HEK293 (cell line): Measurements from ENCODE around the gene TEX14.

Experiments
- CTCF ChIA-PET: fragments of 350-600 bp; formaldehyde crosslinking; extraction: SDS; loops from one replicate; lab custom pipeline; 2021; ENCODE audit warnings: antibody characterized with exemption; lab: Yijun Ruan, JAX
- POLR2A ChIA-PET: fragments of 300-600 bp; formaldehyde crosslinking; extraction: SDS; loops from one replicate; lab custom pipeline; 2020; ENCODE audit warnings: antibody characterized with exemption, inconsistent platforms; lab: Yijun Ruan, JAX
- H3K27ac ChIP-seq: fragments of 200-500 bp; sonication (Bioruptor generic); 2 replicates; pipeline ENCODE4 v1.5.1; 2014; ENCODE audit warnings: low read depth, low read length, control low read depth, inconsistent platforms; ENCODE audit errors: extremely low read depth
- H3K36me3 ChIP-seq, 2 experiments: fragments of 200-500 bp in 1 of 2; sonication (Bioruptor generic) in 1 of 2; 1 replicate in 1 of 2; 2 replicates in 1 of 2; pipeline ENCODE4 v1.5.1; 2014 to 2017; ENCODE audit warnings: inconsistent platforms in 2 of 2, low read length in 2 of 2; ENCODE audit not compliant: control insufficient read depth in 2 of 2, insufficient read depth in 1 of 2
- H3K4me1 ChIP-seq: fragments of 200-500 bp; sonication (Bioruptor generic); 2 replicates; pipeline ENCODE4 v1.5.1; 2014; ENCODE audit warnings: mild to moderate bottlenecking, low read length, inconsistent platforms; ENCODE audit not compliant: control insufficient read depth, insufficient read depth
- H3K4me3 ChIP-seq: 2 replicates; pipeline ENCODE4 v1.5.1; 2011; ENCODE audit warnings: low read depth, mild to moderate bottlenecking, control low read depth, low read length, moderate library complexity
- H3K9me3 ChIP-seq: fragments of 200-500 bp; sonication (Bioruptor generic); 2 replicates; pipeline ENCODE4 v1.5.1; 2014; ENCODE audit warnings: low read depth, low read length, inconsistent platforms; ENCODE audit not compliant: control insufficient read depth, insufficient read depth
- FEZF1 ChIP-seq: fragments of 450-650 bp; formaldehyde crosslinking; IDR thresholded peaks from 2 replicates; pipeline ENCODE4 v1.5.1; 2016; ENCODE audit warnings: missing biosample characterization, missing genetic modification characterization
- KLF16 ChIP-seq: fragments of 450-650 bp; formaldehyde crosslinking; IDR thresholded peaks from 2 replicates; pipeline ENCODE4 v1.5.1; 2017; ENCODE audit warnings: missing biosample characterization, missing genetic modification characterization
- KLF8 ChIP-seq: fragments of 450-650 bp; formaldehyde crosslinking; IDR thresholded peaks from 2 replicates; pipeline ENCODE4 v1.5.1; 2016; ENCODE audit warnings: missing biosample characterization, missing genetic modification characterization
- KLF9 ChIP-seq: fragments of 450-650 bp; formaldehyde crosslinking; IDR thresholded peaks from 2 replicates; pipeline ENCODE4 v1.5.1; 2016; ENCODE audit warnings: missing biosample characterization, missing genetic modification characterization, low read depth
- ZBTB21 ChIP-seq: fragments of 450-650 bp; formaldehyde crosslinking; IDR thresholded peaks from 2 replicates; pipeline ENCODE4 v1.5.1; 2017; ENCODE audit warnings: missing biosample characterization, missing genetic modification characterization
- ZFP69B ChIP-seq: fragments of 450-650 bp; formaldehyde crosslinking; IDR thresholded peaks from 2 replicates; pipeline ENCODE4 v1.5.1; 2016; ENCODE audit warnings: missing biosample characterization, missing genetic modification characterization
- ZNF140 ChIP-seq: fragments of 450-650 bp; formaldehyde crosslinking; IDR thresholded peaks from 2 replicates; pipeline ENCODE4 v1.5.1; 2016; ENCODE audit warnings: missing biosample characterization, missing genetic modification characterization
- ZNF174 ChIP-seq: fragments of 450-650 bp; formaldehyde crosslinking; IDR thresholded peaks from 2 replicates; pipeline ENCODE4 v1.5.0; 2017; ENCODE audit warnings: missing biosample characterization, mild to moderate bottlenecking, missing genetic modification characterization
- ZNF366 ChIP-seq: fragments of 450-650 bp; formaldehyde crosslinking; conservative IDR thresholded peaks from 2 replicates; pipeline ENCODE4 v1.5.1; 2016; ENCODE audit warnings: missing biosample characterization, missing genetic modification characterization
- ZNF416 ChIP-seq: fragments of 450-650 bp; formaldehyde crosslinking; IDR thresholded peaks from 2 replicates; pipeline ENCODE4 v1.5.1; 2016; ENCODE audit warnings: missing biosample characterization, missing genetic modification characterization
- ZNF426 ChIP-seq: fragments of 450-650 bp; formaldehyde crosslinking; IDR thresholded peaks from 2 replicates; pipeline ENCODE4 v1.5.1; 2017; ENCODE audit warnings: missing biosample characterization, missing genetic modification characterization, mild to moderate bottlenecking, inconsistent platforms, moderate library complexity
- ZNF433 ChIP-seq: fragments of 450-650 bp; formaldehyde crosslinking; IDR thresholded peaks from 2 replicates; pipeline ENCODE4 v1.5.1; 2016; ENCODE audit warnings: missing biosample characterization, missing genetic modification characterization, low read depth
- ZNF621 ChIP-seq: fragments of 450-650 bp; formaldehyde crosslinking; IDR thresholded peaks from 2 replicates; pipeline ENCODE4 v1.5.1; 2017; ENCODE audit warnings: missing biosample characterization, missing genetic modification characterization
- ZNF624 ChIP-seq: fragments of 450-650 bp; formaldehyde crosslinking; IDR thresholded peaks from 2 replicates; pipeline ENCODE4 v1.5.1; 2017; ENCODE audit warnings: missing biosample characterization, missing genetic modification characterization
- ZXDB ChIP-seq: fragments of 450-650 bp; formaldehyde crosslinking; IDR thresholded peaks from 2 replicates; pipeline ENCODE4 v1.5.1; 2016; ENCODE audit warnings: missing biosample characterization, missing genetic modification characterization
- TF ChIP-seq, protein P1 (sequence below): fragments of 450-650 bp; formaldehyde crosslinking; IDR thresholded peaks from 2 replicates; pipeline ENCODE4 v1.5.1; 2016; ENCODE audit warnings: missing biosample characterization, missing genetic modification characterization, low read depth
- TF ChIP-seq, protein P2 (sequence below): fragments of 450-650 bp; formaldehyde crosslinking; IDR thresholded peaks from 2 replicates; pipeline ENCODE4 v1.5.1; 2016; ENCODE audit warnings: missing biosample characterization, missing genetic modification characterization
- TF ChIP-seq, protein P3 (sequence below): fragments of 450-650 bp; formaldehyde crosslinking; optimal IDR thresholded peaks from 2 replicates; pipeline ENCODE3; 2016; ENCODE audit warnings: missing biosample characterization, mild to moderate bottlenecking, missing genetic modification characterization
- TF ChIP-seq, protein P4 (sequence below): fragments of 450-650 bp; formaldehyde crosslinking; conservative IDR thresholded peaks from 2 replicates; pipeline ENCODE4 v1.5.1; 2016; ENCODE audit warnings: low read depth, missing biosample characterization, missing genetic modification characterization

TEX14 gene

DNA sequence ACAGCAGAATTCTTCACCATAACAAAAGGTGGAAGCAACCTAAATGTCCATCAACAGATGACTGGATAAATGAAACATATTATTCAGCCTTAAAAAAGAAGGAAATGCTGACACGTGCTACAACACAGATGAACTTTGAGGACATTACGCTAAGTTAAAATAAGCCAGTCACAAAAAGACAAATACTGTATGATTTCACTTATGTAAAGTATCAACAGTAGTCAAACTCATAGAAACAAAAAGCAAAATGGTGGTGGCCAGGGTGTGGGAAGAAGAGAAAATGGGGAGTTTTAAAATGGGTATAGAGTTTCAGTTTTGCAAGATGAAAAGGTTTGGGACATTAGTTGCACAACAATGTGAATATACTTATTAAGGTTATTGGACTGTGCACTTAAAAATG, 127.6 kb downstream of the TEX14 start:
- ChIA-PET CTCF (interaction anchor here (1.9 to 5.2 kb wide), 2 partner anchors 13 kb away, joined by 14 to 38 read pairs; no protein-coding TSS in a partner anchor), POLR2A (no interaction called here)
- Histone ChIP-seq H3K4me3 (no peak overlapping the region), H3K9me3 (no peaks in the 10 kb centered on the region), H3K4me1 (no peaks in the 10 kb centered on the region; the same call in 1 of the 2 replicates), H3K27ac (no peak overlapping the region), H3K36me3 (no peaks in the 10 kb centered on the region)
- no peak for TF ChIP-seq KLF8
- no peak for TF ChIP-seq ZNF621
- no peak for TF ChIP-seq ZNF366 (tag by site-specific recombination)
- no peak for TF ChIP-seq ZFP69B (tag by site-specific recombination)
- TF ChIP-seq, protein P1, sequence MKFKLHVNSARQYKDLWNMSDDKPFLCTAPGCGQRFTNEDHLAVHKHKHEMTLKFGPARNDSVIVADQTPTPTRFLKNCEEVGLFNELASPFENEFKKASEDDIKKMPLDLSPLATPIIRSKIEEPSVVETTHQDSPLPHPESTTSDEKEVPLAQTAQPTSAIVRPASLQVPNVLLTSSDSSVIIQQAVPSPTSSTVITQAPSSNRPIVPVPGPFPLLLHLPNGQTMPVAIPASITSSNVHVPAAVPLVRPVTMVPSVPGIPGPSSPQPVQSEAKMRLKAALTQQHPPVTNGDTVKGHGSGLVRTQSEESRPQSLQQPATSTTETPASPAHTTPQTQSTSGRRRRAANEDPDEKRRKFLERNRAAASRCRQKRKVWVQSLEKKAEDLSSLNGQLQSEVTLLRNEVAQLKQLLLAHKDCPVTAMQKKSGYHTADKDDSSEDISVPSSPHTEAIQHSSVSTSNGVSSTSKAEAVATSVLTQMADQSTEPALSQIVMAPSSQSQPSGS (tag by site-specific recombination) = no peak
- TF ChIP-seq, protein P2, sequence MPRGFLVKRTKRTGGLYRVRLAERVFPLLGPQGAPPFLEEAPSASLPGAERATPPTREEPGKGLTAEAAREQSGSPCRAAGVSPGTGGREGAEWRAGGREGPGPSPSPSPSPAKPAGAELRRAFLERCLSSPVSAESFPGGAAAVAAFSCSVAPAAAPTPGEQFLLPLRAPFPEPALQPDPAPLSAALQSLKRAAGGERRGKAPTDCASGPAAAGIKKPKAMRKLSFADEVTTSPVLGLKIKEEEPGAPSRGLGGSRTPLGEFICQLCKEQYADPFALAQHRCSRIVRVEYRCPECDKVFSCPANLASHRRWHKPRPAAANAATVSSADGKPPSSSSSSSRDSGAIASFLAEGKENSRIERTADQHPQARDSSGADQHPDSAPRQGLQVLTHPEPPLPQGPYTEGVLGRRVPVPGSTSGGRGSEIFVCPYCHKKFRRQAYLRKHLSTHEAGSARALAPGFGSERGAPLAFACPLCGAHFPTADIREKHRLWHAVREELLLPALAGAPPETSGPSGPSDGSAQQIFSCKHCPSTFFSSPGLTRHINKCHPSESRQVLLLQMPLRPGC (tag by site-specific recombination) = no peak
- TF ChIP-seq ZBTB21 (tag by site-specific recombination) = no peak
- TF ChIP-seq ZNF174 (tag by site-specific recombination) = no peak
- no peak for TF ChIP-seq ZNF624 (tag by site-specific recombination)
- no peak for TF ChIP-seq KLF9 (tag by site-specific recombination)
- TF ChIP-seq ZNF140 = no peak
- TF ChIP-seq FEZF1 = no peak
- no peak for TF ChIP-seq ZNF416 (tag by site-specific recombination)
- TF ChIP-seq, protein P3, sequence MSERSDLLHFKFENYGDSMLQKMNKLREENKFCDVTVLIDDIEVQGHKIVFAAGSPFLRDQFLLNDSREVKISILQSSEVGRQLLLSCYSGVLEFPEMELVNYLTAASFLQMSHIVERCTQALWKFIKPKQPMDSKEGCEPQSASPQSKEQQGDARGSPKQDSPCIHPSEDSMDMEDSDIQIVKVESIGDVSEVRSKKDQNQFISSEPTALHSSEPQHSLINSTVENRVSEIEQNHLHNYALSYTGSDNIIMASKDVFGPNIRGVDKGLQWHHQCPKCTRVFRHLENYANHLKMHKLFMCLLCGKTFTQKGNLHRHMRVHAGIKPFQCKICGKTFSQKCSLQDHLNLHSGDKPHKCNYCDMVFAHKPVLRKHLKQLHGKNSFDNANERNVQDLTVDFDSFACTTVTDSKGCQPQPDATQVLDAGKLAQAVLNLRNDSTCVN (tag by site-specific recombination) = no peak
- no peak for TF ChIP-seq ZNF426 (tag by site-specific recombination)
- no peak for TF ChIP-seq ZXDB (tag by site-specific recombination)
- no peak for TF ChIP-seq ZNF433 (tag by site-specific recombination)
- TF ChIP-seq KLF16 (tag by site-specific recombination) = no peak
- TF ChIP-seq, protein P4, sequence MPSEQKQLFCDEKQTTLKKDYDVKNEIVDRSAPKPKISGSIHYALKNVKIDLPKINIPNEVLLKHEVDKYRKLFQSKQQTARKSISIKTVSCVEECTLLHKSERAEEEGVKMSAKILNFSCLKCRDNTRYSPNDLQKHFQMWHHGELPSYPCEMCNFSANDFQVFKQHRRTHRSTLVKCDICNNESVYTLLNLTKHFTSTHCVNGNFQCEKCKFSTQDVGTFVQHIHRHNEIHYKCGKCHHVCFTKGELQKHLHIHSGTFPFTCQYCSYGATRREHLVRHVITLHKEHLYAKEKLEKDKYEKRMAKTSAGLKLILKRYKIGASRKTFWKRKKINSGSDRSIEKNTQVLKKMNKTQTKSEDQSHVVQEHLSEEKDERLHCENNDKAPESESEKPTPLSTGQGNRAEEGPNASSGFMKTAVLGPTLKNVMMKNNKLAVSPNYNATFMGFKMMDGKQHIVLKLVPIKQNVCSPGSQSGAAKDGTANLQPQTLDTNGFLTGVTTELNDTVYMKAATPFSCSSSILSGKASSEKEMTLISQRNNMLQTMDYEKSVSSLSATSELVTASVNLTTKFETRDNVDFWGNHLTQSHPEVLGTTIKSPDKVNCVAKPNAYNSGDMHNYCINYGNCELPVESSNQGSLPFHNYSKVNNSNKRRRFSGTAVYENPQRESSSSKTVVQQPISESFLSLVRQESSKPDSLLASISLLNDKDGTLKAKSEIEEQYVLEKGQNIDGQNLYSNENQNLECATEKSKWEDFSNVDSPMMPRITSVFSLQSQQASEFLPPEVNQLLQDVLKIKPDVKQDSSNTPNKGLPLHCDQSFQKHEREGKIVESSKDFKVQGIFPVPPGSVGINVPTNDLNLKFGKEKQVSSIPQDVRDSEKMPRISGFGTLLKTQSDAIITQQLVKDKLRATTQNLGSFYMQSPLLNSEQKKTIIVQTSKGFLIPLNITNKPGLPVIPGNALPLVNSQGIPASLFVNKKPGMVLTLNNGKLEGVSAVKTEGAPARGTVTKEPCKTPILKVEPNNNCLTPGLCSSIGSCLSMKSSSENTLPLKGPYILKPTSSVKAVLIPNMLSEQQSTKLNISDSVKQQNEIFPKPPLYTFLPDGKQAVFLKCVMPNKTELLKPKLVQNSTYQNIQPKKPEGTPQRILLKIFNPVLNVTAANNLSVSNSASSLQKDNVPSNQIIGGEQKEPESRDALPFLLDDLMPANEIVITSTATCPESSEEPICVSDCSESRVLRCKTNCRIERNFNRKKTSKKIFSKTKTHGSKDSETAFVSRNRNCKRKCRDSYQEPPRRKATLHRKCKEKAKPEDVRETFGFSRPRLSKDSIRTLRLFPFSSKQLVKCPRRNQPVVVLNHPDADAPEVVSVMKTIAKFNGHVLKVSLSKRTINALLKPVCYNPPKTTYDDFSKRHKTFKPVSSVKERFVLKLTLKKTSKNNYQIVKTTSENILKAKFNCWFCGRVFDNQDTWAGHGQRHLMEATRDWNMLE = no peak
